Choroid plexus epithelial cell (primary cell): ENCODE measurements around the gene CHD8.

Experiments
- DNase-seq: peaks from one replicate; pipeline ENCODE4 v3.0.0-alpha.2; 2010; ENCODE audit warnings: low read depth
- H3K4me3 ChIP-seq: 2 replicates; pipeline ENCODE4 v1.5.1; 2011; ENCODE audit warnings: low read depth, mild to moderate bottlenecking, control low read depth, low read length, moderate library complexity
- CTCF ChIP-seq: conservative IDR thresholded peaks from 2 replicates; pipeline ENCODE4 v1.5.1; 2011; ENCODE audit warnings: low read depth, mild to moderate bottlenecking, control low read depth, inconsistent platforms, low read length, moderate library complexity

CHD8 gene

GRCh38 chr14:21437063-21437901, 18.6 kb downstream of the CHD8 start:
- DNase-seq = peak; percentile 100
- peak overlapping the region; percentile 96 for H3K4me3 ChIP-seq
- TF ChIP-seq CTCF = no peak

- DNase-seq = peak; percentile 9
- H3K4me3 ChIP-seq = peak overlapping the region; percentile 96
- no peak for TF ChIP-seq CTCF
Observed at GRCh38 chr14:21436567-21437062, 19.3 kb downstream of the CHD8 start.

- no peak overlapping the region for H3K4me3 ChIP-seq
- no peak for TF ChIP-seq CTCF
- DNase-seq = no peak
Observed at GRCh38 chr14:21431126-21431525, 24.8 kb downstream of the CHD8 start.

- no peak for DNase-seq
Observed at GRCh38 chr14:21428930-21429329, 27.0 kb downstream of the CHD8 start.

GRCh38 chr14:21426692-21427091, 29.2 kb downstream of the CHD8 start:
- DNase-seq = no peak
- TF ChIP-seq CTCF = no peak
- no peak overlapping the region for H3K4me3 ChIP-seq

More at GRCh38 chr14:21428930-21429329, 27.0 kb downstream of the CHD8 start:
- TF ChIP-seq CTCF = no peak
- no peak overlapping the region for H3K4me3 ChIP-seq

GRCh38 chr14:21419528-21419927, 36.4 kb downstream of the CHD8 start:
- no peak for TF ChIP-seq CTCF
- no peak overlapping the region for H3K4me3 ChIP-seq
- DNase-seq = no peak

GRCh38 chr14:21415329-21415728, 40.6 kb downstream of the CHD8 start:
- no peak for DNase-seq
- no peak for TF ChIP-seq CTCF

More at GRCh38 chr14:21415329-21415728, 40.6 kb downstream of the CHD8 start:
- H3K4me3 ChIP-seq = no peak overlapping the region
